Right lobe of liver (tissue), 6 donors: Measurements from ENCODE around the gene DDIT3. TPM values are rescaled to one million over a fixed set of nuclear protein-coding genes. Genes with fewer than 3 reads are reported as not detected.

Source experiments
- ATAC-seq, 4 donors: fragments of 200-7000 bp; cut with Tn5 transposase; one replicate each; pipeline ENCODE4 v1.9.1; 2020; ENCODE audit warnings: mild to moderate bottlenecking in 4 of 4, moderate library complexity in 4 of 4
- DNase-seq, 3 donors: peaks; one replicate each; pipeline ENCODE4 v3.0.0-alpha.2; 2020
- H3K27ac ChIP-seq, 3 donors: fragments of 200-600 bp; one replicate each; pipeline ENCODE4 v1.8.0; 2022
- H3K27me3 ChIP-seq, 2 donors: fragments of 200-600 bp; one replicate each; pipeline ENCODE4 v1.8.0; 2022
- H3K36me3 ChIP-seq, 4 donors: fragments of 200-600 bp; sonication (generic) in 1 of 4; one replicate each; pipeline versions ENCODE4 v1.5.1 to v1.8.0; 2017 to 2022; ENCODE audit warnings: control low read depth in 1 of 4
- H3K4me1 ChIP-seq, 4 donors: fragments of 200-600 bp; sonication (generic) in 1 of 4; one replicate each; pipeline versions ENCODE4 v1.5.1 to v1.8.0; 2017 to 2022; ENCODE audit warnings: control low read depth in 1 of 4
- H3K4me3 ChIP-seq, 3 donors: fragments of 200-600 bp; one replicate each; pipeline ENCODE4 v1.8.0; 2022
- H3K9me3 ChIP-seq, 4 donors: fragments of 200-600 bp; sonication (generic) in 1 of 4; one replicate each; pipeline versions ENCODE4 v1.5.1 to v1.8.0; 2017 to 2022; ENCODE audit warnings: control low read depth in 1 of 4
- POLR2A ChIP-seq: fragments of 450-650 bp; IDR thresholded peaks from one replicate; pipeline ENCODE4 v1.6.1; 2017; ENCODE audit warnings: antibody characterized with exemption, mild to moderate bottlenecking
- WGBS: methylation state at CpG from one replicate; pipeline ENCODE4 v1.1.6; 2018; ENCODE audit warnings: low coverage, low lambda C conversion rate; ENCODE audit not compliant: insufficient coverage; ENCODE audit errors: missing lambda C conversion rate; 5-methylcytosine and 5-hydroxymethylcytosine counted together
- intact Hi-C, 2 donors: fragments of 100-400 bp; cut with DNase I; formaldehyde crosslinking; loops; one replicate each; pipeline versions ENCODE4 v1.11.2 to v1.14.1; 2022
- total RNA-seq, 6 experiments: library from RNA; depleted of rRNA in 2 of 6; stranded (reverse); fragments of >200 nt in 2 of 6; fragmentation: NEBNext Ultra II Directional in 3 of 6; extraction: Animal tissue kit (Norgen Biotek cat#: 25700) in 3 of 6; gene quantifications; one replicate each; pipeline versions ENCODE4 v1.1.0 to v1.2.4, GENCODE V29; 2016 to 2023
- TF ChIP-seq, protein P1 (sequence below), 4 donors: fragments of 200-600 bp in 3 of 4; fragments of 450-650 bp in 1 of 4; IDR thresholded peaks; one replicate each; pipeline versions ENCODE4 v1.5.1 to v1.8.0; 2016 to 2022; ENCODE audit warnings: antibody characterized with exemption in 4 of 4, mild to moderate bottlenecking in 2 of 4
- donor health status: DM: no; HTN: yes; CAD: no.
- donor health status: DM: no; HTN: no; CAD: no.
- donor health status: DM: no; HTN: no; CAD: no.
- donor health status: DM: no; HTN: yes; CAD: no.
- donor health status: DM: no; HTN: yes; CAD: no.

Gene DDIT3
- total RNA-seq, 6 experiments from 2014 or later, result 11.3 to 26.7 (median 18.7) TPM

DNA sequence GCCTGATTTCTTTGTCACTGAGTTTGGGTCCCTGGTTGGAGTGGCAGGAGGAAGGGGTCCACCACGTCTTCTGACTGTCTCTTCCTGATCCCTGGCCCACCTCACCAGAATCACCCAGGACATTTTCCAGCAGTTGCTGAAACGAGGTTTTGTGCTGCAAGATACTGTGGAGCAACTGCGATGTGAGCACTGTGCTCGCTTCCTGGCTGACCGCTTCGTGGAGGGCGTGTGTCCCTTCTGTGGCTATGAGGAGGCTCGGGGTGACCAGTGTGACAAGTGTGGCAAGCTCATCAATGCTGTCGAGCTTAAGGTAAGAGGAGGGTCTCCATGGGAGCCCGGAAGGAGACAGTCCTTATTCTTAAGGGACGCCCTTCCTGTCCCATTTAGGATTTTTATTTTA lies 20.1 kb downstream of the DDIT3 start:
- ATAC-seq, result no peak
- intact Hi-C loops, result no loop called here
- DNase-seq, result no peak
- TF ChIP-seq, protein P1, sequence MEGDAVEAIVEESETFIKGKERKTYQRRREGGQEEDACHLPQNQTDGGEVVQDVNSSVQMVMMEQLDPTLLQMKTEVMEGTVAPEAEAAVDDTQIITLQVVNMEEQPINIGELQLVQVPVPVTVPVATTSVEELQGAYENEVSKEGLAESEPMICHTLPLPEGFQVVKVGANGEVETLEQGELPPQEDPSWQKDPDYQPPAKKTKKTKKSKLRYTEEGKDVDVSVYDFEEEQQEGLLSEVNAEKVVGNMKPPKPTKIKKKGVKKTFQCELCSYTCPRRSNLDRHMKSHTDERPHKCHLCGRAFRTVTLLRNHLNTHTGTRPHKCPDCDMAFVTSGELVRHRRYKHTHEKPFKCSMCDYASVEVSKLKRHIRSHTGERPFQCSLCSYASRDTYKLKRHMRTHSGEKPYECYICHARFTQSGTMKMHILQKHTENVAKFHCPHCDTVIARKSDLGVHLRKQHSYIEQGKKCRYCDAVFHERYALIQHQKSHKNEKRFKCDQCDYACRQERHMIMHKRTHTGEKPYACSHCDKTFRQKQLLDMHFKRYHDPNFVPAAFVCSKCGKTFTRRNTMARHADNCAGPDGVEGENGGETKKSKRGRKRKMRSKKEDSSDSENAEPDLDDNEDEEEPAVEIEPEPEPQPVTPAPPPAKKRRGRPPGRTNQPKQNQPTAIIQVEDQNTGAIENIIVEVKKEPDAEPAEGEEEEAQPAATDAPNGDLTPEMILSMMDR (IDR thresholded peaks at IDR 0.05), result no peak
- TF ChIP-seq POLR2A, result no peak
- H3K4me3 ChIP-seq, result no peak overlapping the region
- H3K27ac ChIP-seq, result no peak overlapping the region
- H3K9me3 ChIP-seq, result no peaks in the 10 kb centered on the region
- no peaks in the 10 kb centered on the region for H3K27me3 ChIP-seq
- H3K4me1 ChIP-seq, result no peaks in the 10 kb centered on the region
- WGBS, result 78% methylated on average over 8 of the region's 11 CpGs
- peaks cover 0 to 61% (median 18%) of the 10 kb centered on the region in 4 donors for H3K36me3 ChIP-seq

DNA sequence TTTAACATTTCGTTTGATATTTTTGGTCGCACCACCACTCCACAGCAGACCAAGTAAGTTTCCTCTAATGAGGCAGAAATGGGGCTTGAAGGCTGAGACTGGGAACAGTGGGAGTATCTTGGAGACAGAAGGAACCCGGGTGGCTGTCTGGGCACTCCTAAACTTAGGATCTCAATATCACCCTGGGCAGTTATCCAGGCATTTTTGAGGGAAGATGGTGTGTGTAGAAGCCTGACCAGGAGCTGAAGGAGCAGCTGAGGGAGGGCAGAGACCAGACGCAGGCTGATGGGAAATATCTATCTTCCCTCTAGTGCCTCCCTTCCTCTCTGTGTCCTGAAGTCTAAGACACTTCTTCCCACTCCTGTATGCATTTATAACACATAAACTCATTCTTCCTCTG lies 21.7 kb downstream of the DDIT3 start:
- TF ChIP-seq, protein P1 (IDR thresholded peaks at IDR 0.05), result no peak
- TF ChIP-seq POLR2A, result no peak
- DNase-seq, result no peak
- Histone ChIP-seq H3K4me3 (no peak overlapping the region), H3K36me3 (peaks cover 0 to 49% (median 17%) of the 10 kb centered on the region in 4 donors), H3K4me1 (no peaks in the 10 kb centered on the region), H3K27me3 (no peaks in the 10 kb centered on the region), H3K9me3 (no peaks in the 10 kb centered on the region), H3K27ac (no peak overlapping the region)
- WGBS, result 87% methylated on average over 3 of the region's 4 CpGs
- no peak for ATAC-seq
- intact Hi-C loops, result no loop called here

GRCh38 chr12:57498132-57498502 lies 22.2 kb downstream of the DDIT3 start:
- no peak overlapping the region for H3K27ac ChIP-seq
- ATAC-seq, result no peak
- WGBS, result 79% methylated on average over 6 of the region's 9 CpGs
- no peaks in the 10 kb centered on the region for H3K4me1 ChIP-seq
- H3K4me3 ChIP-seq, result no peak overlapping the region
- intact Hi-C loops, result no loop called here
- H3K27me3 ChIP-seq, result no peaks in the 10 kb centered on the region
- no peak for DNase-seq
- peaks cover 0 to 46% (median 17%) of the 10 kb centered on the region in 4 donors for H3K36me3 ChIP-seq
- TF ChIP-seq POLR2A, result no peak
- TF ChIP-seq, protein P1 (IDR thresholded peaks at IDR 0.05), result no peak
- H3K9me3 ChIP-seq, result no peaks in the 10 kb centered on the region

DNA sequence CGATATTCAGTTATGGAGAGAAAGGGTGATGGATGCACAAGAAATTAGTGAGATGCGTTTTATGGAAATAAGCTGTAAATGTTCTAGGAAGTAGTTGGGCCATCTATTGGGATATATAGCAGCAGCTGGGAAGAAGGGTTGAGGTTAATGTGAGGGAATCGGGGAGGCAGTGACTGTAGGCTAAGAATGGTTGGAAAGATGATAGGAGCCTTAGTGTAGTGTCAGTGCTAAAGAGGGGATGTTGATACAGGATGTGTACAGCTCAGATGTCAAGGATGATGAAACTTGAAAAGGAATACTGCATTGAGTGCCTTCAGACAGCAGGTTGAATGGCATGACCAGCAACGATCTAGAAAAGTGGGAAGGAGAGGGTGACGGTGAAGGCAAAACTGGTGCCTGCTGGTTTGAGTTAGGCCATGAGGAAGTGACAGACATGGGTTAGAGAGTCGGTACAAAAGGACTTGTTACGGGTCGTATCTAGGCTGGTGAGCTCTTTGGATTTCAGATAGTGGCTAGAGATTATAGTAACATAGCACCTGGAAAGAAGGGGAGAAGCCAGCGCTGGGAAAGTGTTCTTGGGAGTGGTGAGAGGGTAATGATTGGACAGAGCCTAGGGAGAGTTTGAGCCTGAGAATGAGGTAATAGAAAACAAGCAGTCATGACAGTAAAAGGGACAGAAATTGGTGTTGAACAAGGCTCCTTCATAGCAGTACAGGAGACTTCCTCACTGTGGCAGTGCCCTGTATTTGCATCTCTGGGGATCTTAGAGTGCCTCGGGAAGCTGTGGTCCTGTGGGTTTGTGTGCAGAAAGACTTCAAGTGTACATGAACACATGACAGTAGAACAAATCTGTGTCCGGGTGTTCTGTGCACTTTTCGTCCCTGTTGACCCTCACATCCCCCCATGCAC lies 22.8 kb downstream of the DDIT3 start:
- ATAC-seq (no peak), DNase-seq (no peak)
- Histone ChIP-seq H3K9me3 (no peaks in the 10 kb centered on the region), H3K4me1 (no peaks in the 10 kb centered on the region), H3K27me3 (no peaks in the 10 kb centered on the region), H3K27ac (no peak overlapping the region), H3K36me3 (peaks cover 0 to 50% (median 19%) of the 10 kb centered on the region in 4 donors), H3K4me3 (no peak overlapping the region)
- TF ChIP-seq POLR2A, result no peak
- TF ChIP-seq, protein P1 (IDR thresholded peaks at IDR 0.05), result no peak
- WGBS, result 95% methylated on average over 10 of the region's 12 CpGs
- intact Hi-C loops, result no loop called here
